Osteocyte (in vitro differentiated cells): ENCODE results near the gene CA4. TPM values are rescaled to one million over a fixed set of nuclear protein-coding genes. Genes with fewer than 3 reads are reported as not detected.
"Not testable (repeated sequence)": the region's sequence is repeated elsewhere in the genome, so short reads cannot be mapped to it uniquely, and the experiment has no call there.

ENCODE experiments used
- DNase-seq: peaks from one replicate; pipeline ENCODE4 v3.0.0; 2021; ENCODE audit warnings: mixed read lengths; ENCODE audit not compliant: unreplicated experiment; ENCODE audit errors: extremely low spot score
- H3K27ac Mint-ChIP-seq: one replicate; pipeline ENCODE4 v1.8.0; 2021; ENCODE audit warnings: mild to moderate bottlenecking, mixed read lengths; ENCODE audit not compliant: unreplicated experiment
- H3K27me3 Mint-ChIP-seq: one replicate; pipeline ENCODE4 v1.8.0; 2021; ENCODE audit warnings: mixed read lengths; ENCODE audit not compliant: unreplicated experiment
- H3K36me3 Mint-ChIP-seq: one replicate; pipeline ENCODE4 v1.8.0; 2021; ENCODE audit warnings: mixed read lengths; ENCODE audit not compliant: unreplicated experiment
- H3K4me1 Mint-ChIP-seq: one replicate; pipeline ENCODE4 v1.8.0; 2021; ENCODE audit warnings: mixed read lengths; ENCODE audit not compliant: unreplicated experiment
- H3K4me3 Mint-ChIP-seq: one replicate; pipeline ENCODE4 v1.8.0; 2021; ENCODE audit warnings: mild to moderate bottlenecking, moderate library complexity, mixed read lengths; ENCODE audit not compliant: unreplicated experiment
- H3K9me3 Mint-ChIP-seq: one replicate; pipeline ENCODE4 v1.8.0; 2021; ENCODE audit warnings: mixed read lengths; ENCODE audit not compliant: unreplicated experiment
- CTCF ChIP-seq: fragments of 200-600 bp; sonication (generic); IDR thresholded peaks from 2 replicates; pipeline ENCODE4 v1.5.0; 2021; ENCODE audit warnings: antibody characterized with exemption, mild to moderate bottlenecking, moderate library complexity
- long read RNA-seq: library from polyadenylated mRNA; unstranded; transcript quantifications from one replicate; pipeline ENCODE4 v2.0.0, GENCODE V29; 2021
- total RNA-seq: library from RNA; stranded (reverse); gene quantifications from 2 replicates; pipeline ENCODE4 v1.2.1, GENCODE V29; 2021

CA4 gene
- not detected in 2 replicates for total RNA-seq
- long read RNA-seq = 0 reads

GRCh38 chr17:60149691-60150582, at the start of gene CA4:
Gene CA4 (plus strand): TSS chr17:60149973. CDS start chr17:60150035, 62 bp downstream.
- DNase-seq = no peak
- H3K4me3 Mint-ChIP-seq = no peak within 1 kb of the TSS
- H3K27me3 Mint-ChIP-seq = peaks cover 64% of the 10 kb centered on the region
- TF ChIP-seq CTCF = no peak
- H3K9me3 Mint-ChIP-seq = no peaks in the 10 kb centered on the region
- H3K4me1 Mint-ChIP-seq = peaks cover 26% of the 10 kb centered on the region
- H3K36me3 Mint-ChIP-seq = no peaks in the 10 kb centered on the region
- no peak within 1 kb of the TSS for H3K27ac Mint-ChIP-seq

- not testable (repeated sequence) for H3K4me1 Mint-ChIP-seq, H3K9me3 Mint-ChIP-seq, H3K27me3 Mint-ChIP-seq, DNase-seq, H3K36me3 Mint-ChIP-seq, H3K4me3 Mint-ChIP-seq, H3K27ac Mint-ChIP-seq
Observed at GRCh38 chr17:60100577-60100976, 49.2 kb upstream of the CA4 start.

- not testable (repeated sequence) for H3K27ac Mint-ChIP-seq, H3K36me3 Mint-ChIP-seq, H3K4me3 Mint-ChIP-seq
Observed at GRCh38 chr17:60102015-60102631, 47.6 kb upstream of the CA4 start.

GRCh38 chr17:60102632-60103096, 47.1 kb upstream of the CA4 start:
- TF ChIP-seq CTCF = no peak
- no peak for DNase-seq
- Mint-ChIP-seq H3K27me3 (no peaks in the 10 kb centered on the region), H3K27ac (no peak overlapping the region), H3K9me3 (no peaks in the 10 kb centered on the region), H3K4me3 (no peak overlapping the region), H3K4me1 (peaks cover 16% of the 10 kb centered on the region), H3K36me3 (no peaks in the 10 kb centered on the region)

More at GRCh38 chr17:60102015-60102631, 47.6 kb upstream of the CA4 start:
- peaks cover 16% of the 10 kb centered on the region for H3K4me1 Mint-ChIP-seq
- H3K27me3 Mint-ChIP-seq, H3K9me3 Mint-ChIP-seq, DNase-seq: not testable (repeated sequence)

- no peak for DNase-seq
- Mint-ChIP-seq H3K27me3 (no peaks in the 10 kb centered on the region), H3K36me3 (no peaks in the 10 kb centered on the region), H3K4me3 (no peak overlapping the region), H3K9me3 (no peaks in the 10 kb centered on the region), H3K4me1 (peaks cover 15% of the 10 kb centered on the region), H3K27ac (no peak overlapping the region)
- no peak for TF ChIP-seq CTCF
Observed at GRCh38 chr17:60103957-60104356, 45.8 kb upstream of the CA4 start.
